Measurements from ENCODE around the gene SAFB2.

SAFB2 gene

DNA sequence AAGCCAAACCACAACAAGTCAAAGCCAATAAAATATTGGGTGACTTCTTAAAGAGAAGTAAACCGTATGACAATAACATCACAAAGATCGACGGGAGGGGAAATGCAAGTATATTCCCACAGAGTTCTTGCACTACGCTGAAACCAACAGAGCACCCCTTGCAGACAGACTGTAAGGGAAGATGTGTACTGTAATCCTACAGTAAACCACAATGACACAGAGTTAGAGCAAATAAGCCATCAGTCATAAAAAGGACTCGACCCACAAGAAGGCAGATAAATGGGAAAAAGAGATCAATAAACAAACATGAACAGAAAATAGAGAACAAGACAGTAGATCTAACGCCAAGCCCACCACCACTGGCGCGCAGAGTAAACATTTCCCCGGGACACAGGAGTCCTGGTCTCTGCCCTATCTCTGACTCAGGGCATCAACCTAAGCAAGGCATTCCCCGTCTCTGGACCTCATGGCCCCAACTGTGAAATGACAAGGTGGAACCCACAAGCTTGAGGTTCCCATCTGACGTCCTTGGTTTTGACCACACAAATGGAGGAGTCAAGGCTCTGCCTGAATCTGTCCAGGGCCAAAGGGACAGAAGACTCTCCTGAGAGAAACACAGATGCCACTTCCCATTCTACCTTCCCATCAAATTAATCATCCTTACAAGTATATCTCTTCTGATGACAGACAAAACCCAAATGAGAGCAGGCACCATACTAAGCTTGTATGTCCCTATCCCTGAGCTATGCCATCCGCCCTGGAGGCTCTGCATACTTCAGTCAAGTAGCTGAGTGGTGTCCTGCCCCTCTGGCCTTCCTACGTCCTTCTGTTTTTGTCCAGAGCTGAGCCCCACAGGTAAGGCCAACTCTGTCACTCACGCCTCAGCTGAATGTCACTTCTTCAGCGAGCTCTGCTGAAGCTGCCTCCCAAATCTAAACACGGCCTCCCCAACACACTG is 15.0 kb downstream of the SAFB2 start:
- no peaks in the 10 kb centered on the region for H3K9me3 Mint-ChIP-seq
- DNase-seq (no peak), ATAC-seq (no peak)
- H3K4me3 Mint-ChIP-seq = no peak overlapping the region
- peaks cover 5% of the 10 kb centered on the region for H3K4me1 Mint-ChIP-seq
- H3K27me3 Mint-ChIP-seq = no peaks in the 10 kb centered on the region
- H3K27ac Mint-ChIP-seq = peak overlapping the region; percentile 54
- H3K36me3 Mint-ChIP-seq (ENCODE audit: low read depth) = peaks cover 62% of the 10 kb centered on the region

DNA sequence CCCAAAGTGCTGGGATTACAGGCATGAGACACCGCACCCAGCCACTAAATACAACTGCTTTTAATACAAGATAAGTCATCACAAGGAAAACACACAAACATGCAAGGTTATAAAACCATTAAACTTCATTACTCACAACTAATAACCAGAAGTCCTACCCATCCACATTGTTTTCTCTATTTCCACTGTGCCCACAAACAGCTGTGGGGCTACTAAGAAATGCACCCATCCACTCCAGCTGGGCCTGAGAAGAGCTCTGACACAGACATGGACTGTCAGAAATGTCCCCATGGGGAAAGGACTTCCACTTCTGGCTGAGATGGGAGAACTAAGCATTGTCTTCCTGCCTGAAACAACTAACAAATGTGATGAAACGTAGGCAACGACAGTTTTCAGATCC is 17.2 kb downstream of the SAFB2 start:
- Mint-ChIP-seq H3K36me3 (ENCODE audit: low read depth) (peaks cover 62% of the 10 kb centered on the region), H3K4me3 (no peak overlapping the region), H3K9me3 (no peaks in the 10 kb centered on the region), H3K27me3 (no peaks in the 10 kb centered on the region), H3K27ac (peak overlapping the region; percentile 8), H3K4me1 (peaks cover 5% of the 10 kb centered on the region)
- ATAC-seq = no peak
- DNase-seq = no peak

DNA sequence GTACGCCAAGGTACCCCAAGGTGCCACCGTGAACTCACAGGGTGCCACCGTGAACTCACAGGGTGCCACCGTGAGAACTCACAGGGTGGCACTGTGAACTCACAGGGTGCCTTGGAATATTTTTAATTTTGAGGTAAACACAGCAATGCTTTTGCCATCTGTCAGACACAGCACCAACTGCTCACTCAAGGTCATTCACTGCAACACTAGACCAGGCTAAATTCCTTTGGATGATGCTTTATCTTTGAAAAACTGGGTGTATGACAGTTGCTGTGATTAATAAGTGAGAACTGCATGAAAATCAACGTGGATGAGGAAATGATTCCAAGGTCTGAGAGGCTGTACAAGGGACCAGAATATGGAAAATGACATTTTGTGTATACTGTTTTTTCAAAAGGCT is 18.9 kb downstream of the SAFB2 start:
- ATAC-seq (no peak), DNase-seq (no peak)
- Mint-ChIP-seq H3K4me1 (peaks cover 5% of the 10 kb centered on the region), H3K36me3 (ENCODE audit: low read depth) (peaks cover 72% of the 10 kb centered on the region), H3K9me3 (no peaks in the 10 kb centered on the region), H3K27ac (no peak overlapping the region), H3K4me3 (no peak overlapping the region), H3K27me3 (no peaks in the 10 kb centered on the region)

DNA sequence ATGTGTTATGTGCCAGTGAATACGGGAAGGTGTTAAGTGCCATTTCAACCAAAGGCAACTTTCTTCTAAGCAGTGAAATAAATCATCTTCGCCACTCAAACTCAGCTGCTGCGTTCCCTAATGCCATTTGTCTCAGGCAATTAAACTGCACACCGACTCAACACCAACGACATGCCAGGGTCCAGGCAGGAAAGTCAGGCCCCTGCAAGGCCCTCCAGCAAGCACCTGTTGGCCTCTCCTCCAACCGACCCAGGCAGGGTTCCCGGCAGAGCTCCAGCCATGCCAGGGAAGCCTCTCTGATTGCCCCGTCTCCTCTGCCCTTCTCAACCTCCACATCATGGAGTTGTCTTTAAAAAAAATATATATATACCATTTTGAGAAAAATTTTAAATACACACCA is 21.8 kb downstream of the SAFB2 start:
- DNase-seq (no peak), ATAC-seq (no peak)
- Mint-ChIP-seq H3K4me1 (no peaks in the 10 kb centered on the region), H3K9me3 (no peaks in the 10 kb centered on the region), H3K27ac (no peak overlapping the region), H3K36me3 (ENCODE audit: low read depth) (peaks cover 65% of the 10 kb centered on the region), H3K4me3 (no peak overlapping the region), H3K27me3 (no peaks in the 10 kb centered on the region)

DNA sequence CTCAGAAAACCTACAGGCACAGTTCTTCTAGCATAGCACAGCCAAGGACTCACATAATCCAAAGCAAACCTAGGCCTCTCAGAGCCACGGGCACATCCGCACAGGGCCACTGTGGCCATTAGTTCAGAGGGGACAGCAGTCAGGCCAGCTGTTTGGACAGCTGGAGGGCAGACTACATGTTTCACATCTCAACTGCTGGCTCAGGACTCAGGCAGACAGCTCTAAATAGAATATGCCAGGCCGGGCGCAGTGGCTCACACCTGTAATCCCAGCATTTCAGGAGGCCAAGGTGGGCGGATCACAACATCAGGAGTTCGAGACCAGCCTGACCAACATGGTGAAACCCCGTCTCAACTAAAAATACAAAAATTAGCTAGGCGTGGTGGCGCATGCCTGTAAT is 26.8 kb downstream of the SAFB2 start:
- no peaks in the 10 kb centered on the region for H3K27me3 Mint-ChIP-seq
- H3K27ac Mint-ChIP-seq = no peak overlapping the region
- no peak for ATAC-seq
- H3K4me3 Mint-ChIP-seq = no peak overlapping the region
- no peaks in the 10 kb centered on the region for H3K4me1 Mint-ChIP-seq
- H3K36me3 Mint-ChIP-seq (ENCODE audit: low read depth) = peaks cover 63% of the 10 kb centered on the region
- no peak for DNase-seq
- no peaks in the 10 kb centered on the region for H3K9me3 Mint-ChIP-seq

DNA sequence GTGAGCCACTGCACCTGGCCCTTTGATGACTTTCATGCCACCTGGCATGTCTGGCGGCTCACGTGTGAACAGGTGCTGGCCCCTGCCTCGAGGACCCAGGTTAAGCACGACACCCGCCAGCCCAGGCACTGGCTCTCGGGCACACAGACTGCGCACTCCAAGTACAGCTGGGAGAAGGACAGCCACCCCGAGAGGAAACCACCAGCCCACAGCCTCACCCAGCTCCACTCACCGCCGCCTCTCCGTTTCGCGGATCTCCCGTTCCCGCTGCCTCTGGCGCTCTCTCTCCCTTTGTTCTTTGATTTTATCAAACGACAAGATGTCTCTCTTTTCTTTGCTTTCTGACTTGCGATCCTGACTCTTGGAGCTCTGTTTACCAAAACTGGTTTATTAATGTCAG is 27.4 kb downstream of the SAFB2 start:
- no peaks in the 10 kb centered on the region for H3K27me3 Mint-ChIP-seq
- ATAC-seq (no peak), DNase-seq (no peak)
- no peak overlapping the region for H3K4me3 Mint-ChIP-seq
- H3K36me3 Mint-ChIP-seq (ENCODE audit: low read depth) = peaks cover 64% of the 10 kb centered on the region
- H3K27ac Mint-ChIP-seq = no peak overlapping the region
- H3K4me1 Mint-ChIP-seq = no peaks in the 10 kb centered on the region
- no peaks in the 10 kb centered on the region for H3K9me3 Mint-ChIP-seq

DNA sequence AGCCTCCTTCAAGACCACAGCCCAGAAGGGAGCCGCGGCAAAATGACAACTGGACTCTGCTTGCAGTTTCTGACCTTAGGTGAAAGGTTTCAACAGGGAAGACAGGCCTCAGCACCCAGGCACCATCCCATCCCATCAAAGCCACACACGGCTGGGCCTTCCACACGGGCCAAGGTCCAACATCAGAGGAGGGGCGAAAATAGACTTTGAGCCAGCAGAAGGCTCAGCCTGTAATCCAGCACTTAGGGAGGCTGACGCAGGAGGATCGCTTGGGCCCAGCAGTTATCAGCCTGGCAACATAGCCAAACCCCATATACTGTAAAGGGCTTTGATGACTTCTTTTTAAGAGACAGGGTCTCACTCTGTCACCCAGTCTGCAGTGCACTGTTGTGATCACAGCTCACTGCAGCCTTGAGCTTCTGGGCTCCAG is 28.0 kb downstream of the SAFB2 start:
- Mint-ChIP-seq H3K27me3 (no peaks in the 10 kb centered on the region), H3K27ac (no peak overlapping the region), H3K4me1 (no peaks in the 10 kb centered on the region), H3K4me3 (no peak overlapping the region), H3K9me3 (no peaks in the 10 kb centered on the region), H3K36me3 (ENCODE audit: low read depth) (peaks cover 61% of the 10 kb centered on the region)
- DNase-seq (no peak), ATAC-seq (no peak)

DNA sequence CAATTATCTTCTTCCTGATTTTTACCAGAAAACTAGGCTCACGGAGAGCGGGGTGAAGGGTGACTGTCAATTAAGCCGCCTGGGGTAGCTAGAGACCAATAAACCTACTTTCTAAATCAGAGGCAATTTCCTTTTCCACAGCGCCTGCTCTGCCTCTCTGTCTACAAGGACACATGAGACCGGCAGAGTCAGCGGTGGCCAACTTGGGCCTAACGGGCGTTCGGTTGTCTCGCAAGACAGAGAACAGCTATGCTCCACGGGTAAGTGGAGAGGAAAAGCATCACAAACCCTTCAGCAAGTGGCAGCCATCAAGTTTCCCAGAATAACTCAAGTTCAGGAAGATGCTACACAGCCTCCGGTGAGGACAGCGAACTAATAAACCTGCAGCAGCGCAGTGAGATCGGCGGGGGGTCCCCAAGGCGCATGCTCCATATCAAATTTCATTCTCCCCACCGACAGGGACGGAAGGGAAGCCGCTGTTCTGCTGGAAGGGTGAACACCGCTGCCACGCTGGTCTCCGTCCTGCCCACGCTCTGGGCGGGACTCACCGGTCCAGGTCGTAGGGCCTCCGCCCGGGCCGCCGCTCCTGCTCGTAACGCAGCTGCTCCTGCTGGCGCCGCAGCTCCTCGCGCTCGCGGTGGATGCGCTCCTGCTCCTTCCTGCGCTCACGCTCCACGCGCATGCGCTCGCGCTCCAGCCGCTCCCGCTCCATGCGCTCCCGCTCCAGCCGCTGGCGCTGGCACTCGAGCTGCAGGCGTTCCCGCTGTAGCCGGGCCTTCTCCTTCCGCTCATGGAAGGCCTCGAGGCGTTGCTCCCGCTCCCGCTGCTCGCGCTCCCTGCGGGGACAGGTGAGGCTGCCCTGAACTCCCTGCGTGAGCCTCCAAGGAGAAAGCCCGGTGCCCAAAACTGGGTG is 29.0 kb downstream of the SAFB2 start:
- H3K4me3 Mint-ChIP-seq = no peak overlapping the region
- H3K27me3 Mint-ChIP-seq = no peaks in the 10 kb centered on the region
- DNase-seq (no peak), ATAC-seq (no peak)
- no peaks in the 10 kb centered on the region for H3K4me1 Mint-ChIP-seq
- peaks cover 57% of the 10 kb centered on the region for H3K36me3 Mint-ChIP-seq (ENCODE audit: low read depth)
- no peak overlapping the region for H3K27ac Mint-ChIP-seq
- H3K9me3 Mint-ChIP-seq = no peaks in the 10 kb centered on the region

DNA sequence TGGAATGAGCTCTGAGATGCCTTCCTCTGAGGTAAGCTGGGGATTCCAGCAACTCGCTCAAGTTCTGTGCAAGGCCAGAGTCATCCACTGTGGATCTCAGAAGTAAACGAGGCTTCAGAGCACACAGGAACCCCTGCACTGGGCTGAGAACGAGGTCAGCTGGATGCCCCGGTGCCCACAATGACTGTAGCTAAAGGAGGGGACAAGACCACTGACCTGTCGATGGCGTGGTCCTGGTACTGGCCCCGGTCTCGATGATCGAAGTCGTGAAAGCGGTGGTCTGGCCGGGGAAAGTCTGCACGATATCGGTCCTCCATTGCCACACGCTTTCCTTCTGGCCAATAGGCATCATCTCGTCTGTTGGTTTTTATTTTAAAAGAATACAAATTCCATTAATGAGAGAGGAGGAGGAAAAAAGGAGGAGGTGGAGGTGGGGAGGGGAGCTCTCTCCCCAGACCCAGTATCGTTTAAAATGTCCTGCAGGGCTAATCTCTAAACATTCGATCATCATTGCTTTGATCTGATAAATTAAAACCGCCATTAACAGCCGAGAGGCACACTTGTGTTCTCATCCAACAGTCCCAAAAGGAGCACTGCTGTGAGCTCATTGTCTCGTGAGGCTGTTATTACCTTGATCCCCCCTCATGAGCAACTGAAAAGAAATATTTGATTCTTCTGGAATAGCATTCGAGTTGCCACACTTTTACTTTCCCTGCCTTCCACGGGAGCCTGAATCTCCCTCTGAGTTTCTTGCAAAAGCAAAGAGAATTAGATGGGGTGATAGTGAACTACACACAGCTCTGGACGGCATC is 29.8 kb downstream of the SAFB2 start:
- H3K4me1 Mint-ChIP-seq = peaks cover 1% of the 10 kb centered on the region
- H3K36me3 Mint-ChIP-seq (ENCODE audit: low read depth) = peaks cover 63% of the 10 kb centered on the region
- DNase-seq = no peak
- ATAC-seq = no peak
- no peaks in the 10 kb centered on the region for H3K27me3 Mint-ChIP-seq
- H3K4me3 Mint-ChIP-seq = no peak overlapping the region
- H3K27ac Mint-ChIP-seq = no peak overlapping the region
- H3K9me3 Mint-ChIP-seq = no peaks in the 10 kb centered on the region

DNA sequence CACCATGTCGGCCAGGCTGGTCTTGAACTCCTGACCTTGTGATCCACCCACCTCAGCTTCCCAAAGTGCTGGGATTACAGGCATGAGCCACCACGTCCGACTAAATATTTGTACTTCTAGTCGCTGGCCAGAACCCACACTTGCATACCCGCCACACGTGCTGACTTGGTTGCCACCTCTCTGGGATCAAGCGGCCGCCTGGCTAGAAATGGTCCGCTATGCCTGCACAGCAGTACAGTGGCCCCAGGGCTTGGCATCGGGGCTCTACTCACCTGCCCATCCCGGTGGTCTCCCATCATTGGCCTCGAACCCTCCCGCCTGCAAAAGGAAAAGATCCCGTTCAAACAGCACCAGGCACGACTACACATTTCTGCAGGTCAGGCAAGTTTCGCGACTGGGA is 31.1 kb downstream of the SAFB2 start:
- Mint-ChIP-seq H3K4me1 (peaks cover 8% of the 10 kb centered on the region), H3K4me3 (no peak overlapping the region), H3K36me3 (ENCODE audit: low read depth) (peaks cover 60% of the 10 kb centered on the region), H3K9me3 (no peaks in the 10 kb centered on the region), H3K27ac (no peak overlapping the region), H3K27me3 (no peaks in the 10 kb centered on the region)
- ATAC-seq (no peak), DNase-seq (no peak)

DNA sequence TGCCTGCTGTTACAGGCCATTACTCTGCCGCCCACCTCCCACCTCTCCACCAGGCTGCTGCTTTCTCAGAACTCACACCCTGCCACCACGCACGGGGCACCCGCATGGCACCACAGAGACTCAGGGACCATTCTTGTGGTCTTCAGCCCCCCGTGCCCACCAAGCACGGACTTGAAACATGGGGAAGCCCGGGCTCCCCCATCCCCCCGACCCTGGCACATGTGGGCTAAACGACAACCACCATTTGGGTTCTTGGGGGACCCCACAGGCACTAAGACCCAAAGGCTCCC is 31.8 kb downstream of the SAFB2 start:
- Mint-ChIP-seq H3K27me3 (no peaks in the 10 kb centered on the region), H3K4me3 (no peak overlapping the region), H3K4me1 (peaks cover 15% of the 10 kb centered on the region), H3K9me3 (no peaks in the 10 kb centered on the region), H3K27ac (no peak overlapping the region), H3K36me3 (ENCODE audit: low read depth) (peaks cover 59% of the 10 kb centered on the region)
- DNase-seq = no peak
- ATAC-seq = no peak

DNA sequence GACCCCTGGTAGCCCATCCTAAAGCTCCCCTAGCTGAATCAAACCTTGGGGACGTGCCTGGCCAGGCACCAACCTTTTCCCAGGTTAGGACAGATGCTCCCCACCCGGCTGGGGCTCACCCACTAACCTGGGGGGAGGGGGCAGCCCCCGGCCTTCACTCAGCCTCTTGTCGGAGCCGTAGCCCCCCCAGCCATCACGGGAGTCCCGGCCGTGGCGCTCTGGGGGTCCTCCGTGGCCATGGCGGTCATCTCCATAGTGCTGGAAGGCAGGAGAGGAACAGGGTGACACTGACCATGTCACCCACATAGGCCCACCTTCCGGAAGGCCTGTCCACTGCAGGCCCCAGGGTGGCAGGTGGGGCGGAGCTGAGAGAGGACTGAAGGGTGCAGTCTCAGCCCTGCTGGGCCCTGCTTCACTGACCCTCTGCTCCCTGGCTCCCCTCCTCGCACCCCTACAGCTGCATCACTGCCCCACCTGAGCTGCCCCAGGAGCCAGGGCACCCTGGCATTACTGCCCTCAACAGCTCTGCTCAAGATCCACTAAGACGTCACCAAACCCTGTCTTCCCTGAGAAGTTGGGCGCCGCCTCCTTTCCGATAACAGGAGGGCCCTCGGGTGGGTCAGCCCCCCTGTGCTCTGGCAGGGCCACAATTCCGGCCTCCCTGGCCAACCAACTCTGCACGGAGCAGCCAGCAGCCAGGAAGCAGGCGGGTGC is 32.3 kb downstream of the SAFB2 start:
- Mint-ChIP-seq H3K9me3 (no peaks in the 10 kb centered on the region), H3K4me3 (no peak overlapping the region), H3K27ac (no peak overlapping the region), H3K27me3 (no peaks in the 10 kb centered on the region), H3K36me3 (ENCODE audit: low read depth) (peaks cover 54% of the 10 kb centered on the region), H3K4me1 (peaks cover 19% of the 10 kb centered on the region)
- no peak for ATAC-seq
- no peak for DNase-seq

DNA sequence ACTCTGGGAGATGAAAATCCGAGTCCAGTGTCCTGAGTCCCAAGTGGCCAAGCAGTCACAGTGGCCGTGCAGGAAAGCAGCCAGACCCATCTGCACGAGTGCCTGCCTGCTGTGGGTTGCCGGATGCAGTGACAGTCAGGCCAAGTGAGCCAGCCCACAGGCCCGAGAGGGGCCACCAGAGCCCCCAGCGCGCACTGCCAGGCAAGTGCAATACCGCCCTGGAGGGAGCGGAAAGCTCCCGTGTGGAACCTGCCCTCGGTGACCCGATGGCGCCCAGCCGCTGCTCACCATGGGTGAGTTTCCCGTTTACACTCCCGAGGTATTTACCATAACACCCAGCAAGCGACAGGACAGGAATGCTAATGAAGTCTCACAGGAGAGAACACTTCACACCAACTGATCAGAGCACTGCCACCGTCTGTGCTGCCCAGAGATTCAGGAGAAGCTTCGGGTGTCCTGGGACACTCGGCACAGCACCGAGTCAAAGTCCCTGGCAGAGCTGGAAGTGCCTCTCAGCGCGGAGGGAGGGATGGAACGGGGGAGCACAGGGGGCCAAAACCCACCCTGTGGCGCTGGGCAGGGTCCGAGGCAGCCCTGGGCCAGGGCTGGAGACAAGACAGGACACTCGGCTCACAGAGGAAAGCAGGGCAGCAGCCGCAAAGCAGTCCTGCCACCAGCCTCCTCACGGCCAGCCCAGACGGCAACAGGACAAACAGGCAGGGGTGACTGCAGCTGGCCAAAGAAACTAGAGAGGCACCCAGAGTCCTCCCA is 33.5 kb downstream of the SAFB2 start:
- Mint-ChIP-seq H3K4me3 (no peak overlapping the region), H3K36me3 (ENCODE audit: low read depth) (peaks cover 46% of the 10 kb centered on the region), H3K27ac (peak overlapping the region; percentile 5), H3K9me3 (no peaks in the 10 kb centered on the region), H3K4me1 (peaks cover 19% of the 10 kb centered on the region), H3K27me3 (no peaks in the 10 kb centered on the region)
- ATAC-seq = no peak
- no peak for DNase-seq
